OCI-LY1 (cell line): ENCODE measurements around the gene FAM98B.
A peak's percentile ranks its signal among the peaks of the same experiment; 100 is the strongest.

ENCODE experiments used
- H2AFZ ChIP-seq: fragments of 200-600 bp; sonication (generic), shearing (Covaris generic); 2 replicates; pipeline ENCODE4 v1.6.0; 2014; ENCODE audit warnings: antibody characterized with exemption, mild to moderate bottlenecking, low read length
- H3F3A ChIP-seq: fragments of 200-600 bp; sonication (generic), shearing (Covaris generic); 2 replicates; pipeline ENCODE4 v1.6.0; 2014; ENCODE audit warnings: mild to moderate bottlenecking, antibody characterized with exemption, low read length, moderate library complexity; ENCODE audit not compliant: insufficient read depth
- H3K27ac ChIP-seq: fragments of 200-600 bp; sonication (generic); 2 replicates; pipeline ENCODE4 v1.5.1; 2014; ENCODE audit warnings: low read length, mixed run types, mild to moderate bottlenecking, low read depth; ENCODE audit not compliant: poor library complexity, severe bottlenecking
- H3K27me3 ChIP-seq: fragments of 200-600 bp; sonication (generic); 2 replicates; pipeline ENCODE4 v1.6.0; 2014; ENCODE audit warnings: antibody characterized with exemption, mild to moderate bottlenecking, low read length, moderate library complexity; ENCODE audit not compliant: insufficient read depth
- H3K36me3 ChIP-seq: fragments of 200-600 bp; sonication (generic); 2 replicates; pipeline ENCODE4 v1.6.1; 2014; ENCODE audit warnings: mild to moderate bottlenecking, antibody characterized with exemption, low read length, moderate library complexity, mixed read lengths; ENCODE audit not compliant: insufficient read depth
- H3K4me1 ChIP-seq: fragments of 200-600 bp; sonication (generic); 2 replicates; pipeline ENCODE4 v1.5.1; 2014; ENCODE audit warnings: mild to moderate bottlenecking, low read length, moderate library complexity; ENCODE audit not compliant: insufficient read depth, severe bottlenecking
- H3K4me2 ChIP-seq: fragments of 200-600 bp; sonication (generic), shearing (Covaris generic); 2 replicates; pipeline ENCODE4 v1.6.1; 2014; ENCODE audit warnings: low read length
- H3K4me3 ChIP-seq: fragments of 200-600 bp; sonication (generic); 2 replicates; pipeline ENCODE4 v1.5.1; 2014; ENCODE audit warnings: low read length, low read depth, mild to moderate bottlenecking, mixed read lengths; ENCODE audit not compliant: poor library complexity, severe bottlenecking
- H3K79me2 ChIP-seq: fragments of 200-600 bp; shearing (Covaris generic); 2 replicates; pipeline ENCODE4 v1.6.1; 2016; ENCODE audit warnings: mixed run types, low read length, mixed read lengths; ENCODE audit not compliant: insufficient read depth
- H3K9ac ChIP-seq: fragments of 200-600 bp; sonication (generic), shearing (Covaris generic); 2 replicates; pipeline ENCODE4 v1.6.1; 2014; ENCODE audit warnings: mild to moderate bottlenecking, low read length, mixed read lengths
- H3K9me2 ChIP-seq: fragments of 200-600 bp; sonication (generic), shearing (Covaris generic); 2 replicates; pipeline ENCODE4 v1.6.1; 2014; ENCODE audit warnings: low read depth, mild to moderate bottlenecking, low read length, mixed read lengths
- H3K9me3 ChIP-seq: fragments of 200-600 bp; shearing (Covaris generic); 2 replicates; pipeline ENCODE4 v1.6.1; 2014; ENCODE audit warnings: low read length, mixed read lengths
- H4K20me1 ChIP-seq: fragments of 200-600 bp; sonication (generic), shearing (Covaris generic); 2 replicates; pipeline ENCODE4 v1.6.0; 2016; ENCODE audit warnings: mild to moderate bottlenecking, low read length; ENCODE audit not compliant: insufficient read depth
- EZH2 ChIP-seq: fragments of 200-600 bp; sonication (generic), shearing (Covaris generic); IDR thresholded peaks from 2 replicates; pipeline ENCODE4 v1.8.0; 2017; ENCODE audit warnings: borderline replicate concordance, mixed run types, mild to moderate bottlenecking, antibody characterized with exemption, low read length, moderate library complexity, mixed read lengths
- TF ChIP-seq, protein P1 (sequence below): fragments of 200-600 bp; sonication (generic), shearing (Covaris generic); IDR thresholded peaks from 2 replicates; pipeline ENCODE4 v1.5.1; 2017; ENCODE audit warnings: mild to moderate bottlenecking, antibody characterized with exemption, low read length, moderate library complexity, mixed read lengths

Gene FAM98B

DNA sequence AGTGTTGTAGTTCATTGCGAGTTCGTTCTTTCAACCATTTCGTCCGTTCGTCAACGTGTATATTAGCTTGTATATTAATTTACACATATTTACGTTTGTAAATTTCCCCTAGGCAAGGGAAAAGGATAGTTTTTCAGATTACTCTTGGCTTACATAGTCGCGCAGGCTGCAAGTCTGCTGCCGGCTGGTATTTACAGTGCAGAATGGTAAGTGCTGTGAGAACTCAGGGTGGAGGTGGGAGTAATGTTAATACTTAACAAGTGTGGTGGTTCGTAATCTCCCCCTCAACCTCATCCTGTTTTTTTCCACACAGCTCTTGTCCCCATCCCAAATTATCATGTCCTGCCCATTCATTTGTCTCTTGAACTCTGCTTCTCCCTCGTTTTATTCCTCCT is 766 bp downstream of the FAM98B start:
- H3K4me1 ChIP-seq = peaks cover 24% of the 10 kb centered on the region
- no peaks in the 10 kb centered on the region for H3K9me2 ChIP-seq
- H4K20me1 ChIP-seq = no peaks in the 10 kb centered on the region
- no peak for TF ChIP-seq EZH2
- TF ChIP-seq, protein P1, sequence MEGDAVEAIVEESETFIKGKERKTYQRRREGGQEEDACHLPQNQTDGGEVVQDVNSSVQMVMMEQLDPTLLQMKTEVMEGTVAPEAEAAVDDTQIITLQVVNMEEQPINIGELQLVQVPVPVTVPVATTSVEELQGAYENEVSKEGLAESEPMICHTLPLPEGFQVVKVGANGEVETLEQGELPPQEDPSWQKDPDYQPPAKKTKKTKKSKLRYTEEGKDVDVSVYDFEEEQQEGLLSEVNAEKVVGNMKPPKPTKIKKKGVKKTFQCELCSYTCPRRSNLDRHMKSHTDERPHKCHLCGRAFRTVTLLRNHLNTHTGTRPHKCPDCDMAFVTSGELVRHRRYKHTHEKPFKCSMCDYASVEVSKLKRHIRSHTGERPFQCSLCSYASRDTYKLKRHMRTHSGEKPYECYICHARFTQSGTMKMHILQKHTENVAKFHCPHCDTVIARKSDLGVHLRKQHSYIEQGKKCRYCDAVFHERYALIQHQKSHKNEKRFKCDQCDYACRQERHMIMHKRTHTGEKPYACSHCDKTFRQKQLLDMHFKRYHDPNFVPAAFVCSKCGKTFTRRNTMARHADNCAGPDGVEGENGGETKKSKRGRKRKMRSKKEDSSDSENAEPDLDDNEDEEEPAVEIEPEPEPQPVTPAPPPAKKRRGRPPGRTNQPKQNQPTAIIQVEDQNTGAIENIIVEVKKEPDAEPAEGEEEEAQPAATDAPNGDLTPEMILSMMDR = no peak
- no peaks in the 10 kb centered on the region for H3K27me3 ChIP-seq
- peaks cover 49% of the 10 kb centered on the region for H3K79me2 ChIP-seq
- H3K9me3 ChIP-seq = no peaks in the 10 kb centered on the region
- H3F3A ChIP-seq = no peaks in the 10 kb centered on the region
- H3K27ac ChIP-seq = peak overlapping the region; percentile 65
- peaks cover 4% of the 10 kb centered on the region for H3K36me3 ChIP-seq
- H3K4me2 ChIP-seq = peak overlapping the region; percentile 99
- peak overlapping the region; percentile 90 for H3K4me3 ChIP-seq
- H2AFZ ChIP-seq = no peak overlapping the region
- peak overlapping the region; percentile 93 for H3K9ac ChIP-seq

DNA sequence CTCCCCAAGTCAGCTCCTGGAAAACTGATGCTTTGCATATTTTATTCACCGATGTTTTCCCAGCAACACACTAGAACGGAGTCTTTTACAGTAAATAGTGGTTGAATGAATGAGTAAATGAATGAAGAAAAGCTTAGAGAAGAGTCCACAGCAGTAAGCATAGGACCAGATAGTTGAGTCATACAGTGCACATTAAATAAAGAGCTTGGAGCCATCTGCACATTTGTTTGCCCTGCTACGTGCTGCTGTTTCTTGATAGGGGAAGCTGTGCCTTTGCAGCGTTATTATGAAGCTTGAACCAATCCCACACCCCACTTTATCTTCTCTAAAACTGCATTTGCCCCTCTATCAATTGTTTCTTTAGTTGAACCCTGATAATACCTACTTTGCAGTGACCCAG is 1.2 kb downstream of the FAM98B start:
- H3K4me2 ChIP-seq = peak overlapping the region; percentile 99
- H3K9me2 ChIP-seq = no peaks in the 10 kb centered on the region
- no peaks in the 10 kb centered on the region for H3K27me3 ChIP-seq
- H3F3A ChIP-seq = no peaks in the 10 kb centered on the region
- peaks cover 53% of the 10 kb centered on the region for H3K79me2 ChIP-seq
- peaks cover 4% of the 10 kb centered on the region for H3K36me3 ChIP-seq
- no peaks in the 10 kb centered on the region for H4K20me1 ChIP-seq
- TF ChIP-seq, protein P1 = no peak
- TF ChIP-seq EZH2 = no peak
- no peaks in the 10 kb centered on the region for H3K9me3 ChIP-seq
- H3K4me3 ChIP-seq = peak overlapping the region; percentile 90
- peak overlapping the region; percentile 93 for H3K9ac ChIP-seq
- H2AFZ ChIP-seq = no peak overlapping the region
- H3K27ac ChIP-seq = no peak overlapping the region
- peaks cover 24% of the 10 kb centered on the region for H3K4me1 ChIP-seq

DNA sequence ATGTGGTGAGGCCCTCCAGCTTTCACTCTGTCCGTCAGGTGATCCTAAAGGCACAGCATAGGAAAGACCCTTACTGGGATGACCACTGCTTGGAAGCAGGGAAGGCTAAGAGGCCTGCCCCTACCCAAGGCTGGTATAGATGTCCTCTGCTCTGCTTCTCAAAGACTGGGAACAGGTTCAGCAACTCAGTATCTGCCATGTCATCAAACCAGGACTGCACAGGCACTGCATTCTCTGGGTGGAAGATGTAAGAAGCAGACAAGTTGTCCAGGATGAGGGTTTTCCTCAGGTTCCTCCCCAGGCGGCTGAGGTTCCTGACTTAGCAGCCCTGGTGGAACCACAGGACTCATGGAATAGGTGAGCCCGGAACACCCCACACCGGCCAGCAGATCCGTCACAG is 4.7 kb downstream of the FAM98B start:
- Histone ChIP-seq H3K4me3 (no peak overlapping the region), H3K9me2 (no peaks in the 10 kb centered on the region), H3K4me1 (peaks cover 21% of the 10 kb centered on the region), H3K4me2 (no peak overlapping the region), H3F3A (no peaks in the 10 kb centered on the region), H3K27me3 (no peaks in the 10 kb centered on the region), H3K27ac (no peak overlapping the region), H2AFZ (no peak overlapping the region), H3K79me2 (peaks cover 85% of the 10 kb centered on the region), H3K9ac (no peak overlapping the region), H3K9me3 (no peaks in the 10 kb centered on the region), H4K20me1 (no peaks in the 10 kb centered on the region), H3K36me3 (peaks cover 4% of the 10 kb centered on the region)
- no peak for TF ChIP-seq EZH2
- TF ChIP-seq, protein P1 = no peak
